Activated CD8-positive, alpha-beta memory T cell treated with anti-CD3 and anti-CD28 coated beads, Interleukin-2, amount 50 U/mL, for 4 hours (primary cell): ENCODE results near the gene SCG3.

Experiments
- DNase-seq: peaks from one replicate; pipeline ENCODE4 v3.0.0-alpha.2; 2020

The SCG3 gene

DNA sequence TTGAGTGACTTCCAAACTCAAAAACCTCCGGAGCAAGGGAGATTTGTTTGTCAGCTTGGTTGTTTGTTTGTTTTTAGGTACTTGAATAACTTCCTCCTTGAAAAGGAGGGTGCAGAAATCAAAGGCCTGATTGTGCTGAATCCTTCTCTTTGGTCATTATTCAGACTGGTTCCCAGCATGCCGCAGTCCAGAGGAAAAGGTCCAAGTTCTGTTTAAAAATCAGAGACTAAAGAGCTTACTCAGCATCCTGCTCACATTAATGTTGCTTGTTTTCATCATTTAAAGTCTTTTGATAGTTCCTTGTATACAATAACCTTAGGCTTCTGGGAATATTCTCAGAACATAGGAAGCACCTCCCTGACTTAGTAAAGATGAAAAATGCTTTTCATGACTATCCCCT is 982 bp upstream of the SCG3 start:
- DNase-seq = no peak

DNA sequence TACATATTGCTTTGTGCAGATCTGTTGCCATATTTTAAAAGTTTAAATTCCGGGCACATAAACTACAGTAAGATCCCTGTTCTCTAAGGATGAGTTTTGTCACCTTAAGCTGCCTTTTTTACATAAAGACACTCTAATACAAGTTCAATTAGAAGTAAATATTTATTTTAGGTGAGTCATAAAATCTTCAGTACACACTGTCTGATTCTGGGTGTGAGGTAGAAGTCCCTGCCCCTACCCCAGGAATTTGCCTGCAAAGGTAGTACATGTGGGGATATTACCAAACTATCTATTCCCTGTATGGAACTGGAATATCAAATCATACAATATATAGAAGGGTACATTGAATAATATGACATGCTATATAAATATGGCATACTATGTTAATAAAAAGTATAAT is 6.3 kb downstream of the SCG3 start:
- DNase-seq = no peak

DNA sequence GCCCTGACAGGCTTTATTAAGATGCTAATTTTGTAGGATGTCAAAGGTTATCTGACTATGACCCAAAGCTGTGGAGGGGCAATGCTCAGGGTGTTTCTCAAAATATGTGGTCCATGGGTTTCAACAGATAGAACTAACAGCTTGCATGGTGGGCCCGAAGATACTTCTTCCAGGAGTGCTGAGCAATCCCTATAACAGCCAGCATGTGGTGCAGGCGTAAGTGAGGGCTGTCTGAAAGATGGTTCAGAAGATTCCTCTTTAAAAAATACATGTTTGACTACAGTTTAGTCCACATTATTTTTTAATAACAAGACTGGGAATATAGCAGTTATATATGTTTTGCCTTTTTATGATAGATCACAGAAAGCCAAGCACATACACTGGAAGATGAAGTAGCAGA is 7.6 kb downstream of the SCG3 start:
- DNase-seq = no peak

DNA sequence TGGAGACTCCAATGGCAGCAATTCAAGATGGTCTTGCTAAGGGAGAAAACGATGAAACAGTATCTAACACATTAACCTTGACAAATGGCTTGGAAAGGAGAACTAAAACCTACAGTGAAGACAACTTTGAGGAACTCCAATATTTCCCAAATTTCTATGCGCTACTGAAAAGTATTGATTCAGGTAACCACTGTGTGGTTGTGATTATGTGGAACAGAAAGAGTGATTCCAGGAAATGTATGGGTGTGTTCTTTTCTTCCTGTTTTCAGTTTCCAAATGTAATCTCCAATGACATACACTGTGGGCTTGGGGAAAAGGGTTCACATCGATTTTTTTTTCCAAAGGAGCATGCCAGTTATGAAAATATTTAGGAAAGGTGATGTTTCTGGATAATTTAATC is 10.9 kb downstream of the SCG3 start:
- DNase-seq = no peak

DNA sequence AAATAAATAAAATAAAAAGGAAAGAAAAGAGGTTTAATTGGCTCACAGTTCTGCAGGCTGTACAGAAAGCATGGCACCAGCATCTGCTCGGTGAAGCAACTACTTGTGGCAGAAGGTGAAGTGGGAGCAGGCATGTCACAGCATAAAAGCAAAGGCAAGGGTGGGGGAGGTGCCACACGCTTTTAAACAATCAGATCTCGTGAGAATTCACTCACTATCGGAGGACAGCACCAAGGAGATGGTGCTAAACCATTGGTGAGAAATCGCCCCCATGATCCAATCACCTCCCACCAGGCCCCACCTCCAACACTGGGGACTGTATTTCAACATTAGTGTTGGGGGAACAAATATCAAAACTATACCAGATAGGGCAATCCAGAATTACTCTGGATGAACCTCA is 15.3 kb downstream of the SCG3 start:
- DNase-seq = no peak

DNA sequence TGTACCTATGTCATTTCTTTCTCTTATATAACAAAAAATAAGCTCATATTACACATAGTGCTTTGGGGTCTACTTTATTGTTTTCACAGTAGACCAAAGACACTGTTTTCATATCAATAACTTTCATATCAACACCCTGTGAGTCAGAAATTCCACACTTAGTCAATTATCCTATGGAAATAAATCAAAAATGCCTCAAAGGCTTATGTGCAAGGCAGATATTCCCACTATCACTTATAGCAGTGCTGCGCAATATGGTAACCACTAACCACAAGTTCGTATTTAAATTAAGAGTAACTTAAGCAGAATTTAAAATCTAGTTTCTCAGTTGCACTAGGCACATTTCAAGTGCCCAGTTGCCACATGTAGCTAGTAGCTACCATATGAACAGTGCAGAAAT is 15.9 kb downstream of the SCG3 start:
- DNase-seq = no peak

DNA sequence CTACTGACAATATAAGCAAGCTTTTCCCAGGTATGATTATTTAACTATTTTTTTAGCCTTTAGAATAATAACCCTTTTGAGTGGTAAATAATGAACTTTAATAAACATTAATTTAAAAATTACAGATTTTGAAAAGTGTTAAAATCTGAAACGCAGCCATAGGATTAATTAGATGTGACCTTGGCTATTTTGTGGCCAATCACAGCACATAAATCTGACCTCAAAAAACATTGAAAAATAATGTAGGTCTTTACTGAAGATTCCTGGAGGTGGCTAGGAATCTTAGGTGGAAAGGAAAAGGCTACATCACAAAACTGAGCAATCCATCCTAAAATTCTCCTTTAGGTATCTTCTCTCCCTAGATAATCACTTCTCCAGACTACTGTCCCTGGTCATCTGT is 18.1 kb downstream of the SCG3 start:
- DNase-seq = no peak

DNA sequence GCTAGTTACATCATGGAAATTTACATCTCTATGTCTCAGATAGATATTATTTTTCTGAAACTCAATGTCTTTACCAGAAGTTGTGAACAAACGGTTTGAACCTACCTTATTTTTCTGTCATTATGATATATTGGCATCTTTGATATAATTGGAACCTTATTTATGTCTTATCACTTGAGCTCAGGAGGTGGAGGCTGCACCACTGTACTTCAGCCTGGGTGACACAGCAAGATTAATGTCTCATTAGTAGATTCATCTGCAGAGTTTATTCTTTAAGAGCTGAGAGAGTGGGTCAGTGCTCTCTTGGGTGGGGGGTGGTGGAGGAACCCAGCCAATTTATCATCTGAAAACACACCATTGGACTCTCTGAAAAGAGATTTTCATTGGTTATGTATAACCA is 21.4 kb downstream of the SCG3 start:
- no peak for DNase-seq

DNA sequence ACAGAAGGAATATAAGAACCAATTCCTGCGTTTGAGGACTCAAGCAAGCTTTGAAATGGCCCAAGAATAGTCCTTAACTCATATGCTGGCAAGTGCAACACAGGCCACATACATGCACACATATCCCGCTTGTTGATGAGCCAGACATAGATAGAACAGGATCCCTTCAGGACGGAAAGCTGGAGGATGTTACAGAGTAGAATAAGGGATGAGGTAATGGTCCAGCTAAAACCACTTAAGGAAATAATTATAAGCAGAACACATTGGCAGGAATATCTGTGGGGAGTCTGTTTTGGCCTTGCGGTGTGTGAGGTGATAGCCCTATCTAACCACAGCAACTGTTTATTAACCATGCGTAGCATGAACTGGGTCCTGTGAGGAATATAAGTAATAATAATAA is 25.0 kb downstream of the SCG3 start:
- no peak for DNase-seq

DNA sequence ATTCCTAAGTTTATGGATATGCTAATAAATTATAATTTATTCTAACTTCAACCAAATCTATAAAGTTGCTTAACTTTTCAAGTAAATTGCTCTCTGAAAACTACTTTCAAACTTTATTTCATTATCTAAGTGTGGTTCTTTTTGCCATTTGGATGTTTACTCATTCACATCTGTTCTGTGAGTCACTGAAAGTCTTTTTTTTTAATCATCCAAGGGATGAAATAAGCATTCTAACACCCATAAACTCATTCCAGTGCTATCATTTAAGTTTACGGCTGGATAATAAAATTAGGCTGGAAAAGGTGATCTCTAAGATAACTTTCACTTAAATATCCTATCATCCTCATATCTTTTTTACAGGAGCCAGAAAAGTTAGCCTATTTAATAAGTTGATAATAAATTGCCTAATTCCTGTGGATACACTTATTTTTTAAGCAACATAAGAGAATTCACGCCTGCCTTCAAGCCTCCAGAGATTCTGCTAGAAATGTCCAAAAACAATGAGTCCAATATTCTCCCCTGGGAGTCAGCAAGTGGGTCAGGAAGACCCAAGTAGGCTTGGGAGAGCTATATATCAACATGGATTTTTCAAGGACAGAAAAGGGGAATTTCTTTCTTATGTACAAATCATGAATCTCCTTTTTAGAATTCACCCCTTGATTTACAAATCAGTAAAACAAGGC is 25.8 kb downstream of the SCG3 start:
- no peak for DNase-seq

DNA sequence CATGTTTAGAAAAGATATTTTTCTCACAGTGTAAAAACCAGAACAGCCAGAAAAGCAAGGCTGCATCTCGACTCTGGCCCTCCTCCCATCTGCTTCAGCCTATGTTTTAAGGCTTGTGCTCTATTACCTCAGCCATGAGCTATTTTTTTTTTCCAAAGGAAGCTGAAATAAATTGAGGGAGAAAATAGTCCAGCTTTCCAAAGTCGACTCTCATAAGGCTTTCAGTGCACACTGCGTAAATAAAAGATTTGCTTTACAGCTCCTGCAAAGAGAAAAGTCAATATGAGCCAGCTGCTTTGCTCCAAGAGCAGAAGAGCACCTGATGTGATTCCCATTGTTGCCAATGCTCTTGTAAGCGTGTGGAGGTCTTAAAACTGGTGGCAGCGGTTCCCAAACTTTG is 26.7 kb downstream of the SCG3 start:
- no peak for DNase-seq

DNA sequence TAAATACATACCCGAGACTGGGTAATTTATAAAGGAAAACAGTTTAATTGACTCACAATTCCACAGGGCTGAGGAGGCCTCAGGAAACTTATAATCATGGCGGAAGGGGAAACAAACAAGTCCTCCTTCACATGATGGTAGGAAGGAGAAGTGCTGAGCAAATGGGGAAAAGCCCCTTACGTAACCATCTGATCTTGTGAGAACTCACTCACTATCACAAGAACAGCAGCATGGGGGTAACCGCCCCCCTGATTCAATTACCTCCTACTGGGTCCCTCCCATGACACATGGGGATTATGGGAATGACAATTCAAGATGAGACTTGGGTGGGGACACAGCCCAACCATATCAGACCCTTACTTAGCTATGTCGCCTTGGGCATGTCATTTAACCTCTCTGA is 27.7 kb downstream of the SCG3 start:
- no peak for DNase-seq

DNA sequence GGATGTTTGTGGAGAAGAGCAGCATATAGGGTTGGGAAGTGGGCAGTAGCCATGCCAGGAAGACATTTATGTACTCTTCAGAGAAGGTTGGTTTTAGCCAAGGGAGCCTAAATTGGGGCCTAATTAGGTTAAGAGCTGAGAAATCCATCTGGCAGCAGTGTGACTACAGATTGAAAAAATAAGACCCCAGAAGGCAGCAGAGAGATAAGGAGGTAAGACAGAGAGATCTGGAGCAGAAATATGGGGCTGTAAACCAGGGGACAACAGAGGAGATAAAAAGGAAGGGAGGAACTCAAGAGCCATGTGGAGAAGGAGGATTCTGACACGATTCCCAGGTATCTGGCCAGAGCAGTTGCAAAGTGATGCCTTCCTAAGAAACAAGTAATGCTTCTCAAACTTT is 32.9 kb downstream of the SCG3 start:
- no peak for DNase-seq

DNA sequence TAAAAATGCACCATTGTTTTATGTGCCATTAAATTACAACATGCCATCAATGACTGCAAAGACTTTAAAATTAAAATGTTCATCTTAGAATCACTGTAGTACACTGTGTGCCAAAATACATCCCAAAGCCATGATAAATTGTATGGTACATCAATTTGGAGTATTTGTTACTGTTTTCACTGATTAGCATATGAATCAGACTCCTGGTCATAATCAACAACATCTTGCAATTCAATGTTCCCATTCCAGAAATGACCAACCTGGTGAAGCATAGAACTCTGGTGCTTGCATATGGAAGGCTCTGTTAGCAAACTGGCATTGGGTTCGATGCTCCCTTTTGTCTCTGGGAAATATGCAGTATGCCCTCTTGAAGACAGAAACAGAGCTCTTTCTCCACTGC is 33.6 kb downstream of the SCG3 start:
- DNase-seq = no peak

DNA sequence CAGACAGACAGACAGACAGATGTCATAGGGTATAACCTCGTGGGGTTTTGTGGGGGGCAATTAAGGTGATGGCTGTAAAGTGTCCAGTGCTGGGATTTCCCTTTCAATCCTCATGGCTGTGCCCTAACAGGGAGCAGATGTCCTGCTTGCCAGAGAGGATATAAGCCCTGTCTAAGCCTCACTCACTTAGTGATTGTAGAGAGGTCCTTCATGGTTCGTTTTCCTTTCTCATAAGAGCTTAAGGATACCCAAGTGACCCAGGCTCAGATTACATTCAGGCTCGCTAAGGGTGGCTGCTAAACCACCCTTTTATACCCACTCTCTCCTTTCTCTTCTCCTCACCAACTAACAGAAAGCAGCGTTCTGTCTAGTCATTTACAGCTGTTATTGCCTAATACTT is 36.9 kb downstream of the SCG3 start:
- DNase-seq = no peak

DNA sequence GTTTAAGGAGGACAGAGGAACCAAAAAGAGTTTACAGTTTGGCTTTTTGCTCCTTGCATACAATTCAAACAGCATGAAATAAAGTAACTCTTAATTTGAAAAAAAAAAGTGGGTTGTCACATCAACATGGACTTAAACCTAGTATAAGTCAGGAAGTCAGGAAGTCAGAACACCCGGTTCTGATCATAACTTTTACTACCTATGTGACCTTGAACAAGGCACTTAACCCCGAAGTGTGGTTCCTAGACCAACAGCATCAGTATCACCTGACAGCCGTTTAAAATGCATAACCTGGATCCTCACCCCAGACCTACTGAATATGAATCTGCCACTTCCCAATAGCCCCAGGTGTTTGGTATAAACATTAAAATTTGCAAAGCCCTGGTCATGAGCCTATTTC is 37.4 kb downstream of the SCG3 start:
- no peak for DNase-seq

DNA sequence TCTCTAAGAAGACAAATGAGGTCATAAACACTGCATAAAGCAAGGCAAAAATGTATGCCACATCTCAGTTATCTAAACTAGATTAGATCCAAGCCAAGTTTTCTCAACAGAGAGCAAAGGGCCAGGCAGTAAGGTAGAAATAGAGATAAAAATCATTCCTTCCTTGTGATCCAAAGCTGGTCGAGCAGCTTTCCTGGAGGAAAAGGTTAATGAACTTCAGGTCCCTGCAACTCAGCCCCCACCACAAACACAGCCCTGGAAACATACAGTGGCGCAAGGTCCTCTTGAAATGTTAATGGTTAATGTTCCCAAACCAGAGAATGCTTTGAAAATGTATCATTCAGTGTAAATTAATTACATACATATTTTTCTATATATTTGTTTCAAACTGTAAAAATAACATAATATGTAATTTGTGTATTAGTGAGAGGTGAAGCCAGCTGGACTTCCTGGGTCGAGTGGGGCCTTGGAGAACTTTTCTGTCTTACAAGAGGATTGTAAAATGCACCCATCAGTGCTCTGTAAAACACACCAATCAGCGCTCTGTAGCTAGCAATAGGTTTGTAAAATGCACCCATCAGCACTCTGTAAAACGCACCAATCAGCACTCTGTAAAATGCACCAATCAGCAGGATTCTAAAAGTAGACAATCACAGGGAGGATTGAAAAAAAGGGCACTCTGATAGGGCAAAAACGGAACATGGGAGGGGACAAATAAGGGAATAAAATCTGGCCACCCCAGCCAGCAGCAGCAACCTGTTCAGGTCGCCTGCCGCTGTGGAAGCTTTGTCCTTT is 39.1 kb downstream of the SCG3 start:
- DNase-seq = no peak

DNA sequence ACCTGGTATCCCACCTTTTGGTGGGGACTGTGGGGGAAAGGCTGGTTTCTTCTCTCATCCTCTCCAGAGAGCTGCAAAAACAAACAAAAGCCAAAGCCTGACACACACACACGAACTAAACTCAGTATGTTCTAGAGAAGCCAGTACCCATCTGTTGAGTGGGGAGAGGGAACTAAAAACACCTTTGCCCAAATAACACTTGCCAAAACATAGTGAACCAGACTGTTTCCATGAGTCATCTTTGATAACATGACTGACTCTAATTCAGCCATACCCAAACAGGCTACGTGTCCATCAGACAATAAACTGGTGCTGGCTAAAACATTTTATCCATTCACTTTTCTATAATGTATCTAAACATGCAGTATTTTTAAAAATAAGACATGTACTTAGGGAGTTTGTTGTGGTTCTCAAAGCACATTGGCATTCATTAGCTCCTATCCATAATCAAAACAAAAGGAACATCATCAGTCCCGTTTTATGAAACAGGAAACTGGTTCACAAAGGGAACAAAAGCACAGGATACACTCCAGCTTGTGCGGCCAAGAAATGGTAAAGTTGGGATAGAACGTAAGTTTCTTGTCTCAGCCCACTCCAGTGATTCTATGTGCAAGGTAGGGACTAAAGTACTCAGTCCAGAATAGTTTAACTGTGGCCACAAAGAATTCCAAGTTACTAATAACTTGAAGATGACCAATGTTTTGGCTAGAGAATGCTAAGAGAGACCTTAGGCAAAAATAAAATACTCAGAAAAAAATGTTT is 40.1 kb downstream of the SCG3 start:
- no peak for DNase-seq

DNA sequence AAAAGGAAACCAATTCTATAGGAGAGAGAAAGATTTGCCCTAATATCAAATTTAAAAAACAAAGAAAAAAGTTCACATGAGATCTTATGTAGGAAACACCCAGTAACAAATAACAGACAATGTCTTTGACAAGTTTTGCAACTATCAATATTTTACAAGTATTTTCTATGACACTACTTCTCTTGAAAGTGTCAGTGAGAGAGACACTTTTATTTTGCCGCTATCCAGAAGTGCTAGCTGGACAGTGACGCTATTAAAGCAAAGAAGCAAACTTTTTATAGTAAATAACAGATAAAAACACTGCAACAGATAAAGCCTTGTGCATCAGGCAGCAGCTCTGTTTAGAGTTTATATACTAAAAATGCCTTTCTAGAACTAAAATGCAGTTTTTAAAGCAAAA is 42.9 kb downstream of the SCG3 start:
- no peak for DNase-seq

DNA sequence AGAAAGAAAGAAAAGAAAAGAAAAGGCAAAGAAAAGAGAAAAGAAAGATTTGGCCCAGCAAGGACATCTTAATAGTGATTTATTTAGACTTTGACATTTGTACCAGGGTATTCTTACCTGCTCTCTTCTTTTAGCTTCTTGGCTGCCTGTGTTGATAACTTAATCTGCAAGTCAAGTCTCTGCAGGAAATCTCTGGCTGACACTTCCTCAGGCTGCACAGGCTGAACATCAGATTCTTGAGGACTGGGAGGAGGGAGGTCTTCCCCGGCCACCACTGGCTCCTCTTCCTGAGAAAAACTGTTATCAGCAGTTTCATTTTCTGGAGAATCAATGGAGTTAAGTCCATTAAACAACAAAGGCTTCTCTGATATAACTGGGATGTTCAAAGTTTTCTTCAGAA is 43.4 kb downstream of the SCG3 start:
- DNase-seq = no peak

DNA sequence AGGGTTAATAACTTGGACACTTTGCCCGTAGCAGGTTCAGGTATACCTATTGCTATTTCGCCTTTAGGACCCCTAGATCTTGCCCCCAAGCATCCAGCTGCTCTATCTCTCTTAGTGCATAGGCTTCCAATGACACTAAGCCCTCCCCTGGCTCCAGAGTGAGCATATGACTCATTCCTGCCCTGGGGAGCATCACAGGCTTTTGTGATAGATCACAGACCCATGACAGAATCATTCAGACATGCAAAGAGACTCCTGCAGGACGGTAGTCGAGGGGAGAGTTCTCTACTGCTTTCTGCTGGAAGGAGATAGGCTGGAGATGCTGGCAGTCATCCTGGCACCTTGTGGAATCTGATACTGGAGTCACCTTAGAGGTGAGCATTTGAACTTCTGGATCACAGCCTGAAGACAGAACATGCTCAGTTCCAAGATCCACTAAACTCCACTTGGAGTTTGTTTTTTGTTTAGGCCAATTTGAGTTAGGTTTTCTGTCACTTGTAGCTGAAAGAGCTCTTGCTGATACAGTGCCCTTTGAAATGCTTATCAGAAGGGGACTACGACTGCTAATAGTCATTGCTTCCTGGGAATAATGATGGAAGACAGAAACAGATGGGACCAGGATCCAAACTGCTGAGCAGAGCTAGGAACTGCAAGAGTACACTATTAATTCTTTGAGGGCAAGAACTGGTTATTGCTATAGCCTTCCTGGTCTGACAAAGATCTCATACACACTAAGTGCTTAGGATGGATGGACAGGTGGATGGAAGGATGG is 45.2 kb downstream of the SCG3 start:
- peak; percentile 54 for DNase-seq

DNA sequence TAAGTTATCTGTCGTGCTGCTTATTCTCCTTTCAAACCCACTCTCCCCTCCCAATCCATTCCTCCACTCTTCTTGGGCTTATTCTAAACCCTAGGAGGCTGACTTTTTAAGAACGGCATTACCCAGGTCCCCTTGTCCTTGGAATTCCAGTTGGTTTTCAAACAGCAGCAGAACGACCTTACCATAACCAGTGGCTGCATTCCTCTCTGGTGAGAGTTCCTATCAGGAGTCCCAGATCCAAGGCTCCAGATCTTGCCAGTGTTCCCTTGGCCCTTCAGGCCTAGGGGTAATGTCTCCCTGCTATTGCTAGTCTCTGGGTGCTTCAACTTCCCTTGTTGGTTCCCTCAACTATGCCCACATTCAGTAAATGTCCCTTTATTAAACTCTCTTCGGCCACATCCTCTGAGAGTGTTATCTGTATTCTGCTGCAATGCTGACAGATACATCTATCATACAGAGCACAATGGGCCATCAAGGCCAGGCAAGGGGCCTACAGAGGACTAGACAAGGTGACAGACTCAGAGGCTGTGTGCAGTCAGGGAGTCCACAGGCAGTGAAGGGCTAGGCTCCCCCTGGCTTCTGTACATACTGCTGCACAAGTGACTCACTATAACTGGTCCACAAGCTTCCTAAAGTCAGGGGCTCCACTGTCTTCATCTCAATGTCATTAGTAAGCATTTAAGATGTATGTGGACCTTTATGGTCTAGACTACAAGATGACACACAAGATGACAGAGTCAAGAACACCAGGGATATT is 46.0 kb downstream of the SCG3 start:
- peak; percentile 36 for DNase-seq
